Breast epithelium (tissue), 4 donors: Measurements from ENCODE around the gene SWAP70. TPM values are rescaled to one million over a fixed set of nuclear protein-coding genes. Genes with fewer than 3 reads are reported as not detected.

Experiments used
- DNase-seq, 2 donors: peaks; one replicate each; pipeline ENCODE4 v3.0.0-alpha.2; 2019; ENCODE audit warnings: low spot score in 2 of 2
- H3K27ac ChIP-seq, 2 donors: fragments of 200-600 bp; sonication (generic) in 1 of 2; one replicate each; pipeline ENCODE4 v1.5.1; 2016 to 2019; ENCODE audit warnings: mild to moderate bottlenecking in 1 of 2
- H3K27me3 ChIP-seq, 2 donors: fragments of 200-600 bp; sonication (generic) in 1 of 2; one replicate each; pipeline versions ENCODE4 v1.5.1 to v1.6.0; 2017 to 2019; ENCODE audit warnings: control low read depth in 1 of 2, mild to moderate bottlenecking in 1 of 2
- H3K36me3 ChIP-seq: fragments of 200-600 bp; one replicate; pipeline ENCODE4 v1.5.1; 2019
- H3K4me1 ChIP-seq, 2 donors: fragments of 200-600 bp; sonication (generic); one replicate each; pipeline ENCODE4 v1.5.1; 2016 to 2019; ENCODE audit warnings: control low read depth in 1 of 2
- H3K4me3 ChIP-seq, 3 donors: fragments of 200-600 bp; sonication (generic); 1 replicate in 2 of 3; 2 replicates in 1 of 3; pipeline ENCODE4 v1.5.1; 2016 to 2019; ENCODE audit warnings: mild to moderate bottlenecking in 3 of 3, moderate library complexity in 2 of 3
- H3K9me3 ChIP-seq, 2 donors: fragments of 200-600 bp; sonication (generic) in 1 of 2; one replicate each; pipeline ENCODE4 v1.5.1; 2016 to 2019; ENCODE audit warnings: control low read depth in 1 of 2
- CTCF ChIP-seq, 3 donors: fragments of 450-650 bp; IDR thresholded peaks; one replicate each; pipeline ENCODE4 v1.5.1; 2016 to 2017; ENCODE audit warnings: antibody characterized with exemption in 3 of 3, mild to moderate bottlenecking in 3 of 3, moderate library complexity in 3 of 3
- POLR2A ChIP-seq: fragments of 450-650 bp; IDR thresholded peaks from one replicate; pipeline ENCODE4 v1.6.1; 2016; ENCODE audit warnings: antibody characterized with exemption, mild to moderate bottlenecking, moderate library complexity
- POLR2AphosphoS5 ChIP-seq, 3 donors: sonication (generic); formaldehyde crosslinking; IDR thresholded peaks; one replicate each; pipeline ENCODE4 v1.6.1; 2017; ENCODE audit warnings: antibody characterized with exemption in 3 of 3
- intact Hi-C: fragments of 100-400 bp; cut with DNase I; formaldehyde crosslinking; loops from one replicate; pipeline ENCODE4 v1.15.1; 2023; ENCODE audit warnings: low total_unique reads
- total RNA-seq, 3 donors: library from RNA; depleted of rRNA; stranded (reverse); fragments of >200 nt; gene quantifications; one replicate each; pipeline ENCODE4 v1.1.0, GENCODE V29; 2016

SWAP70 gene
- total RNA-seq, 3 donors from 2014 or later: 36.8 to 64.5 (median 60.6) TPM

DNA sequence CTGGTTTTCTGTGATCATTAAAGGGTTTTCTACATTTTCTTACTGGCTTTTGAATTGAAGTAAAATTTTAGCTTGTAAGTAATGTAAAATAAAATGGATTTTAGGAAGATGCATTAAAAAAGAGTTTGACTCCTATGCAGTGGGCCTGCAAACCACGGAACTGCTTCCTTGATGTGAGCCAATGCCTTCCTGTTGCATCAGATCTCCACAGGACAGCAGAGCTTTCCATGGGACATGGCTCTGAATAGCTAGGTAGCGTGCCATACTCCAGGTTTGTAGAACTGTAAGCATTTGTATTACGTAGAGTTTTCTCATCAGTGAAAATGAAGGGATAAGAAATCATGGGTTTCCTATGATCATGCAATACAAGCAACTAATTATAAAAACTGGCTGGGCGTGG, 133.4 kb downstream of the SWAP70 start:
- H3K27me3 ChIP-seq: no peaks in the 10 kb centered on the region
- H3K4me3 ChIP-seq: no peak overlapping the region
- no peaks in the 10 kb centered on the region for H3K36me3 ChIP-seq
- H3K4me1 ChIP-seq: no peaks in the 10 kb centered on the region
- peak overlapping the region in 1 of 2 donors; percentile 33 for H3K27ac ChIP-seq
- TF ChIP-seq POLR2AphosphoS5 (IDR thresholded peaks at IDR 0.05) (no peak), CTCF (IDR thresholded peaks at IDR 0.05) (no peak), POLR2A (no peak)
- H3K9me3 ChIP-seq: no peaks in the 10 kb centered on the region
- no peak for DNase-seq
- intact Hi-C loops: no loop called here

- Histone ChIP-seq H3K9me3 (no peaks in the 10 kb centered on the region), H3K4me3 (no peak overlapping the region), H3K27me3 (no peaks in the 10 kb centered on the region), H3K36me3 (no peaks in the 10 kb centered on the region), H3K27ac (no peak overlapping the region), H3K4me1 (peaks cover 0 to 6% of the 10 kb centered on the region in 2 donors)
- intact Hi-C loops: no loop called here
- TF ChIP-seq POLR2A (no peak), CTCF (IDR thresholded peaks at IDR 0.05) (no peak), POLR2AphosphoS5 (IDR thresholded peaks at IDR 0.05) (no peak)
- no peak for DNase-seq
Measured at GRCh38 chr11:9799886-9800285, 136.0 kb downstream of the SWAP70 start.

DNA sequence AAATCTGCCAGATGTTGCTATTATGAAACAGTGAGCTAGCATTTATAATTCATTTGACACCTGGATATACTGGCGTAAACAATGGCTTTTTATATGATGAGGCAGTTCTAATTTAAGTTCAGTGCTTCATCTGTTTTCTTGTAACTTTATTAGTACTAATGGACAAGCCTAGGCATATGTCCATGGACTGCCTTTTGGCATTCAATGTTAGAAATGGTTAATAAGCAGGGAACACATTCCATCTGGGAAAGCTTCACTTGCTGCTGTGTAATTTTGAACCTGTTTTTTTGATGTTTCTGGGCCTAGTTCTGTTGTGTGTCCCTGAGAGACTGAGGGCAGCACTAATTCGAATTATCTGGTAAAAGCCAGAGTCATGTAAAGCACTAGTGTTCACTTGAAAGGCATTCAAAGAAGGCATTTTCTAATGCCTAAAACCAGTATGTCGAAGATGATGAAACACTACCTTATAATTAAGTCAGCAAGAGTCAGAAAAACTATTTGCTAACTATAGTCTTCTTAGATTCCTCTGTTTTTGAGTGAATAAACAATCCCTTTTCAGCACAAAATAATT, 138.5 kb downstream of the SWAP70 start:
- DNase-seq: no peak
- Histone ChIP-seq H3K4me3 (no peak overlapping the region), H3K27me3 (no peaks in the 10 kb centered on the region), H3K4me1 (peaks cover 0 to 6% of the 10 kb centered on the region in 2 donors), H3K36me3 (no peaks in the 10 kb centered on the region), H3K27ac (peak overlapping the region; percentile 75 to 84), H3K9me3 (no peaks in the 10 kb centered on the region)
- intact Hi-C loops: no loop called here
- TF ChIP-seq POLR2A (no peak), POLR2AphosphoS5 (IDR thresholded peaks at IDR 0.05) (peak in 1 of 3 donors; percentile 44)

Other genes starting within 250 kb of the SWAP70 start
- gene ZNF143, start 203.1 kb upstream of the SWAP70 start, total RNA-seq: 10 to 100 TPM; 21.1 to 41.3 (median 39.2) TPM
- 100 to 1,000 TPM in 1 of 3 donors, 10 to 100 TPM in 2; 25.0 to 128 (median 66.5) TPM for gene WEE1, start 90.4 kb upstream of the SWAP70 start, total RNA-seq